Activated naive CD4-positive, alpha-beta T cell treated with anti-CD3 and anti-CD28 coated beads for 36 hours (primary cell): ENCODE measurements around the gene PDE6H. TPM values are rescaled to one million over a fixed set of nuclear protein-coding genes. Genes with fewer than 3 reads are reported as not detected.

Experiments used
- CTCF ChIA-PET: fragments of 350-600 bp; sonication (Branson Sonifier 250); formaldehyde crosslinking; loops from one replicate; lab custom pipeline; 2021; ENCODE audit warnings: antibody characterized with exemption; lab: Charles Lee
- DNase-seq: peaks from one replicate; pipeline ENCODE4 v3.0.0-alpha.2; 2020
- H3K27ac Mint-ChIP-seq: one replicate; pipeline ENCODE4 v1.8.0; 2021; ENCODE audit warnings: mild to moderate bottlenecking, mixed read lengths
- H3K27me3 Mint-ChIP-seq: one replicate; pipeline ENCODE4 v1.8.0; 2021; ENCODE audit warnings: low read depth, mixed read lengths
- H3K36me3 Mint-ChIP-seq: one replicate; pipeline ENCODE4 v1.8.0; 2021; ENCODE audit warnings: low read depth, mixed read lengths
- H3K4me1 Mint-ChIP-seq: one replicate; pipeline ENCODE4 v1.8.0; 2021; ENCODE audit warnings: low read depth, mixed read lengths
- H3K4me3 Mint-ChIP-seq: one replicate; pipeline ENCODE4 v1.8.0; 2021; ENCODE audit warnings: mild to moderate bottlenecking, moderate library complexity, mixed read lengths
- H3K9me3 Mint-ChIP-seq: one replicate; pipeline ENCODE4 v1.8.0; 2021; ENCODE audit warnings: mixed read lengths
- intact Hi-C: fragments of 100-400 bp; cut with micrococcal nuclease; formaldehyde crosslinking; loops from one replicate; pipeline ENCODE4 v1.15.1; 2023
- total RNA-seq, 2 experiments: library from RNA; stranded (reverse); gene quantifications; one replicate each; pipeline ENCODE4 v1.2.3, GENCODE V29; 2021

PDE6H gene
- total RNA-seq, 2 experiments from 2014 or later: not detected

DNA sequence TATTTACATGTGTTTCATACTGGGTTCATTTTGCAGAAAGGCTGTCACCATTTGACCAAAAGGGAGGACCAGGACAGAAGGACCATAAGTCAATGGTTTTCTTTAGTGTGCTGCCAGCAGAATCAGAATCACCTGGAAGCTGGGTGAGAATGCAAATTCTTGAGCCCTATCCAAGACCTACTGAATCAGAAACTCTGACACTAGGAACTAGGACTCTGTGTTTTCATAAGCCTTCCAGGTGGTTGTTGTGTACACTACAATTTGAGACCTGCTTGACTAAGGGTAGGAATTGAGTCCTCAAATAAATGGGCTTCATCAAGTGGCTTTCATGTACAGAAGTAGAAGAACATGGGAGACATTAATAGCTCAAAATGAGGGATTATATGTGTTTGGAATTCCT, 32.2 kb downstream of the PDE6H start:
- CTCF ChIA-PET: interaction anchor here (1.6 kb wide), 1 partner anchor 10 kb away, joined by 6 read pairs; no protein-coding TSS in a partner anchor
- Mint-ChIP-seq H3K9me3 (no peaks in the 10 kb centered on the region), H3K36me3 (no peaks in the 10 kb centered on the region), H3K4me3 (no peak overlapping the region), H3K4me1 (no peaks in the 10 kb centered on the region), H3K27me3 (peaks cover 23% of the 10 kb centered on the region), H3K27ac (no peak overlapping the region)
- DNase-seq: no peak
- intact Hi-C loops: no loop called here

DNA sequence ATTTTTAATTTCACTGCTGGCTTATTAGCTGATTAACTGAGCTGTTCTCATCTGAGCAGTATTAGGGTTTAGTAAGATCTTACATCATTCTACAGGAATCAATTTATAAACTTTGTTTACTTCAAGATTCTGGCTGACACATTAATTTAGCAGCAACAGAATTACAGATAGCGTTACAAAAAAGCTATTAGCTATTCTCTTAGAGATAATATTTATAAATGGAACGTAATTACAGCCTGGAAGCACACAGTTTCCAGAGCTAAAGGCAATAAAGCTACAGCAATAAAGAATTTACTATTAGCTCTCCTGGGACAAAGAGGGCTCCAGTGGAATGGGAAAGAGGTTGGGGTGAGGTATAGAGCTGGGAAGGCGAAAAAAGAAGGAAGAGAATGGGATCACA, 34.7 kb downstream of the PDE6H start:
- no peak overlapping the region for H3K27ac Mint-ChIP-seq
- H3K36me3 Mint-ChIP-seq: no peaks in the 10 kb centered on the region
- no peaks in the 10 kb centered on the region for H3K9me3 Mint-ChIP-seq
- CTCF ChIA-PET: interaction anchor here (0.7 to 1.2 kb wide), 4 partner anchors 11 to 162 kb away, joined by 3 to 4 read pairs (median 3); no protein-coding TSS in a partner anchor
- no peak for DNase-seq
- intact Hi-C loops: no loop called here
- no peak overlapping the region for H3K4me3 Mint-ChIP-seq
- peaks cover 19% of the 10 kb centered on the region for H3K27me3 Mint-ChIP-seq
- no peaks in the 10 kb centered on the region for H3K4me1 Mint-ChIP-seq

DNA sequence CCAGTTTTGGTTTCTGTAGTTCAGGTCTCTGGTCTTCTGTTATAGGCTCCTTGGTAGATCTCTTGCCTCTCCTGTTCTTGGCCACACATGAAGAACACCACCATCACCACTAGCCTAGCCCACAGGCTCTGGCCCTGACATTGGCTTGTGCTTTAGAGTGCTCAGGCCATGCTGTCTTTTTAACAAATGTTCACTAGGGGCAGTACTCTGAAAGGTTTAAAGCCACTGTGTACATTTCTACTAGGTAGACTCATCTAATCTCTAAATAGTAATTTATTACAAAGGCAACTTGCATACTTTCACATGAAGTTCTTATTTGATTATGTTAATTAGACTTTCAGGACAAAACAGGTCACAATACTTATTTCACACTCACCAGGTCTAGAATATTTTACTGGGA, 38.3 kb downstream of the PDE6H start:
- no peak overlapping the region for H3K4me3 Mint-ChIP-seq
- H3K27ac Mint-ChIP-seq: no peak overlapping the region
- CTCF ChIA-PET: no interaction called here
- H3K27me3 Mint-ChIP-seq: peaks cover 11% of the 10 kb centered on the region
- H3K9me3 Mint-ChIP-seq: no peaks in the 10 kb centered on the region
- DNase-seq: no peak
- no peaks in the 10 kb centered on the region for H3K36me3 Mint-ChIP-seq
- intact Hi-C loops: no loop called here
- H3K4me1 Mint-ChIP-seq: no peaks in the 10 kb centered on the region

DNA sequence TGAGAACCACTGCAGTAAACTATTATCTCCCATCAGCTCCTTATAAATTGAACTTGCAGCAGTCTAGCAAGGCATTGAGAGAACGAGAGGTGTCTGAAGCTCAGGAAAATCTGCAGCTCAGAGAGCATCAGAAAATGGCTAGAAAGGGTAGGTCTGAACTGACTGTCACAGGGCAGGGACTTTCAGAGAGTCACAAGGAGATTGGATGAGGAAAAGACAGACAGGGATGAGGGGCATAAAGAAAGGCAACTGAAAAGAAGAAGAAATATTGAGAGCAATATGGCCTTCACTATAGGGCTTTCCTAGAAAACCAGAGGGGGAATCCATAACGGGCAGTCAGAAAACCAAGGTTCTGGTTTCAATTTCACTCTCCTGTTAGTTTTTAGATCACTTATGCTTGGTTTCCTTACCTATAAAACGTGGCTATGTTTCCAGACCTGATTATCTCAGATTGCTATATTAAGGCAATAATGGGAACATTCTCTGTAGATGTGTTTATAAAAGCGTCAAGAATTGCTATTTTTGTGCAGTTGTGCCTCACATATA, 40.9 kb downstream of the PDE6H start:
- intact Hi-C loops: no loop called here
- peaks cover 2% of the 10 kb centered on the region for H3K27me3 Mint-ChIP-seq
- H3K9me3 Mint-ChIP-seq: no peaks in the 10 kb centered on the region
- DNase-seq: no peak
- no peak overlapping the region for H3K4me3 Mint-ChIP-seq
- CTCF ChIA-PET: no interaction called here
- H3K4me1 Mint-ChIP-seq: no peaks in the 10 kb centered on the region
- no peak overlapping the region for H3K27ac Mint-ChIP-seq
- H3K36me3 Mint-ChIP-seq: no peaks in the 10 kb centered on the region

DNA sequence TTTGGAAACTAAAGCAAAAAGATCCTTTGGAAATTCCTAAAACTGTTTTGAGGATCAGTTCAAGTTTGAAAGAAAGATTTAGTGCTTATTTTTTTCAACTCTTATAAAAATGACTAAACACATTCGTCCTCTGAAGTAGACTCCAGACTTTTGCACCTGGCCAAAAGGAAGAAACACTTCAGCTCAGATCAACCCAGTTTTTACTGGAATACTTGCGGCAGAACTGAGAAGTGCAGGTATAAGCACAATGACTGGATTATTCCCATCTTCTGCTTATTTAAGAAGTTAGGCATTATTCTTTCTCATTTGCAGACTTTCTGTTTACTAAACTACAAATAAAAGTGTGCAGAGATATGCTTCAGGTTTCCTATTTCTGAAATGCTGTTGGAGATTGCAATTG, 41.9 kb downstream of the PDE6H start:
- CTCF ChIA-PET: no interaction called here
- no peaks in the 10 kb centered on the region for H3K4me1 Mint-ChIP-seq

DNA sequence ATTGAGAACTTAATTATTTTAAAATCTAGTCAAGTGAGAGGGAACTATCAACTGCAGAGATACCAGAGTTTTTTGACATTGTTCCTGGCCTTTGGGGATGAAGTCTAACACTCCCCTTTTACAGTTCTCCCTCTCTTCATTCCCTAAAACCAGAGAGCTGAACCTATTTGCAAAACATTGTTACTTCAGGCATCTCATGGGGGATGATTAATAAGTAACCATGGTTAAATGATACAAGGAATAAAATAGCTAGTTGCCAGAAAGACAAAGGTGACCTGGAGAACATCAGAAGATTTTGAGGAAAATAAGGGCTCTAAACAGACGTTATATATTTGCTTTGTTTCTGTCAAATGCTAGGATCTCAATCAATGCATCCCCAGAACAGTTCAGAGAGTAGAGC, 42.3 kb downstream of the PDE6H start:
- Mint-ChIP-seq H3K9me3 (no peaks in the 10 kb centered on the region), H3K36me3 (no peaks in the 10 kb centered on the region), H3K4me3 (no peak overlapping the region), H3K27ac (no peak overlapping the region), H3K27me3 (no peaks in the 10 kb centered on the region), H3K4me1 (no peaks in the 10 kb centered on the region)
- no peak for DNase-seq
- intact Hi-C loops: no loop called here
- CTCF ChIA-PET: interaction anchor here (0.6 kb wide), 1 partner anchor 84 kb away, joined by 3 read pairs; no protein-coding TSS in a partner anchor

More for the DNA sequence above, 41.9 kb downstream of the PDE6H start:
- Mint-ChIP-seq H3K27ac (no peak overlapping the region), H3K4me3 (no peak overlapping the region), H3K9me3 (no peaks in the 10 kb centered on the region), H3K36me3 (no peaks in the 10 kb centered on the region), H3K27me3 (no peaks in the 10 kb centered on the region)
- no peak for DNase-seq
- intact Hi-C loops: no loop called here

DNA sequence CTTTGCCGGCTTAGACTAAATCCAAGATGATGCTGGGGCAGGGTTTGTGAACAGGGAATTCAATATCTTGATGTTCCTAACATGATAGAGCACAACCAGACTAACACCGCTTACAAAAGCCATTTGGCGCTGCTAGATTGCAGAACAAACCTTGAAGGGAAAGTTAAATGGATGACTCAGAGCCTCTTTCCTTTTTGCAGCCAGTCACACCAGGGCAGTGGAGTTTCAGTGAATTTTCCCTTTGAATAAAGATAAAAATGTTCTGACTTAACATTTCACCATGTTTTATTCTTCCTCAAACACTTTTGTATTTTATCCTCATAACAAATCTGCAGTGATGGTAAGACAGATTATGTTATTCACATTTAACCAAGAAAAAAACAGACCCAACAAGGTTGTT, 47.3 kb downstream of the PDE6H start:
- CTCF ChIA-PET: interaction anchor here (0.6 kb wide), 2 partner anchors 24 to 230 kb away, joined by 4 read pairs; no protein-coding TSS in a partner anchor
- Mint-ChIP-seq H3K4me3 (no peak overlapping the region), H3K27me3 (no peaks in the 10 kb centered on the region), H3K9me3 (no peaks in the 10 kb centered on the region), H3K4me1 (no peaks in the 10 kb centered on the region), H3K36me3 (no peaks in the 10 kb centered on the region), H3K27ac (no peak overlapping the region)
- intact Hi-C loops: no loop called here
- DNase-seq: no peak

Other genes starting within 250 kb of the PDE6H start
- 100 to 1,000 TPM; 105 to 115 TPM for gene WBP11, start 169.6 kb upstream of the PDE6H start, total RNA-seq
- 1 to 10 TPM; 2.0 to 3.1 TPM for gene C12orf60, start 169.4 kb upstream of the PDE6H start, total RNA-seq
- gene SMCO3, start 158.9 kb upstream of the PDE6H start, total RNA-seq: not detected
- gene ART4, start 129.5 kb upstream of the PDE6H start, total RNA-seq: not detected
- gene MGP, start 87.2 kb upstream of the PDE6H start, total RNA-seq: not detected
- 1 to 10 TPM; 1.0 to 1.2 TPM for gene ERP27, start 34.5 kb upstream of the PDE6H start, total RNA-seq
- 100 to 1,000 TPM; 663 to 730 TPM for gene ARHGDIB, start 11.4 kb upstream of the PDE6H start, total RNA-seq
- not detected for gene RERG, start 248.4 kb downstream of the PDE6H start, total RNA-seq